H1 (cell line): ENCODE data around the gene HMOX2. TPM values are rescaled to one million over a fixed set of nuclear protein-coding genes. Genes with fewer than 3 reads are reported as not detected.

ENCODE experiments used
- CTCF ChIA-PET: fragments of 300-600 bp; sonication (Branson Sonifier 250); formaldehyde crosslinking; loops from one replicate; lab custom pipeline; 2021; ENCODE audit not compliant: partially characterized antibody; lab: Charles Lee
- POLR2A ChIA-PET: fragments of 300-600 bp; sonication (Branson Sonifier 250); formaldehyde crosslinking; loops from one replicate; lab custom pipeline; 2021; ENCODE audit warnings: inconsistent platforms; ENCODE audit not compliant: partially characterized antibody; lab: Charles Lee
- DNase-seq, 2 experiments: peaks; one replicate each; pipeline versions ENCODE4 v3.0.0 to v3.0.0-alpha.2; 2010 to 2022; ENCODE audit warnings: low spot score in 2 of 2, low read depth in 1 of 2, mixed read lengths in 1 of 2
- FAIRE-seq: peaks from 2 replicates; lab custom pipeline; 2011; peaks lifted over from hg19 to GRCh38; lab: Jason Lieb, UNC
- H2AFZ ChIP-seq: 2 replicates; pipeline ENCODE4 v1.8.1; 2012; ENCODE audit warnings: low read length, inconsistent platforms
- H2AK5ac ChIP-seq: 2 replicates; pipeline ENCODE4 v1.6.1; 2013; ENCODE audit warnings: low read depth, low read length
- H2BK120ac ChIP-seq: replicated peaks from 2 replicates; pipeline ENCODE3; 2013; ENCODE audit warnings: low read depth, low read length, inconsistent platforms
- H2BK12ac ChIP-seq: 2 replicates; pipeline ENCODE4 v1.6.1; 2013; ENCODE audit warnings: low read depth, low read length
- H2BK15ac ChIP-seq: 2 replicates; pipeline ENCODE4 v1.6.1; 2013; ENCODE audit warnings: low read length
- H2BK20ac ChIP-seq: 2 replicates; pipeline ENCODE4 v1.6.1; 2013; ENCODE audit warnings: low read length
- H2BK5ac ChIP-seq: 2 replicates; pipeline ENCODE4 v1.6.1; 2013; ENCODE audit warnings: low read depth, low read length
- H3K14ac ChIP-seq: 2 replicates; pipeline ENCODE4 v1.6.1; 2013; ENCODE audit warnings: inconsistent platforms; ENCODE audit not compliant: insufficient read length
- H3K18ac ChIP-seq: 2 replicates; pipeline ENCODE4 v1.6.1; 2013; ENCODE audit warnings: low read length; ENCODE audit errors: extremely low read depth
- H3K23ac ChIP-seq: 2 replicates; pipeline ENCODE4 v1.6.1; 2013; ENCODE audit warnings: inconsistent platforms; ENCODE audit not compliant: insufficient read length
- H3K23me2 ChIP-seq: 2 replicates; pipeline ENCODE4 v1.6.1; 2013; ENCODE audit warnings: low read depth, low read length
- H3K27ac ChIP-seq: 2 replicates; pipeline ENCODE4 v1.6.1; 2011; ENCODE audit warnings: low read depth, low read length, inconsistent platforms
- H3K27me3 ChIP-seq, 4 experiments: replicated peaks in 1 of 4; 1 replicate in 1 of 4; 2 replicates in 3 of 4; pipeline versions ENCODE4 v1.6.1 to v1.8.1; 2011 to 2013; ENCODE audit warnings: low read length in 3 of 4, mild to moderate bottlenecking in 3 of 4, inconsistent platforms in 2 of 4, mixed read lengths in 2 of 4, moderate library complexity in 1 of 4; ENCODE audit not compliant: control insufficient read depth in 3 of 4, insufficient read depth in 3 of 4; ENCODE audit errors: extremely low read depth in 1 of 4
- H3K36me3 ChIP-seq, 4 experiments: 2 replicates each; pipeline versions ENCODE4 v1.6.1 to v1.8.1; 2011 to 2013; ENCODE audit warnings: mild to moderate bottlenecking in 4 of 4, low read length in 3 of 4, moderate library complexity in 2 of 4, control low read depth in 1 of 4, inconsistent platforms in 1 of 4; ENCODE audit not compliant: insufficient read depth in 4 of 4, control insufficient read depth in 2 of 4
- H3K4ac ChIP-seq: replicated peaks from 2 replicates; pipeline ENCODE3; 2013; ENCODE audit warnings: low read length, low read depth, mixed read lengths, inconsistent platforms; ENCODE audit not compliant: insufficient read length
- H3K4me1 ChIP-seq, 4 experiments: replicated peaks in 1 of 4; 1 replicate in 1 of 4; 2 replicates in 3 of 4; pipeline versions ENCODE4 v1.6.1 to v1.8.1; 2011 to 2013; ENCODE audit warnings: low read length in 3 of 4, inconsistent platforms in 2 of 4, mixed read lengths in 1 of 4; ENCODE audit not compliant: insufficient read depth in 4 of 4, control insufficient read depth in 3 of 4
- H3K4me2 ChIP-seq, 2 experiments: 2 replicates each; pipeline versions ENCODE4 v1.6.1 to v1.8.1; 2011 to 2013; ENCODE audit warnings: low read depth in 2 of 2, low read length in 2 of 2, control low read depth in 1 of 2, inconsistent platforms in 1 of 2, mild to moderate bottlenecking in 1 of 2; ENCODE audit not compliant: insufficient read depth in 1 of 2
- H3K4me3 ChIP-seq, 4 experiments: fragments of 200-600, 300-600 bp in 1 of 4; sonication (generic), shearing (Covaris generic), sonication (Bioruptor Twin) in 1 of 4; 2 replicates each; pipeline versions ENCODE4 v1.5.1 to v1.8.1; 2011 to 2016; ENCODE audit warnings: low read length in 4 of 4, low read depth in 3 of 4, control low read depth in 2 of 4, inconsistent platforms in 2 of 4, mild to moderate bottlenecking in 2 of 4, mixed read lengths in 1 of 4, moderate library complexity in 1 of 4; ENCODE audit not compliant: insufficient read depth in 2 of 4; ENCODE audit errors: extremely low read depth in 1 of 4
- H3K56ac ChIP-seq: replicated peaks from 2 replicates; pipeline ENCODE3; 2013; ENCODE audit warnings: low read depth, mild to moderate bottlenecking, mixed read lengths, low read length, inconsistent platforms; ENCODE audit not compliant: insufficient read length
- H3K79me1 ChIP-seq: 2 replicates; pipeline ENCODE4 v1.6.1; 2013; ENCODE audit warnings: low read depth, low read length, control low read depth
- H3K79me2 ChIP-seq, 2 experiments: 2 replicates each; pipeline versions ENCODE4 v1.6.1 to v1.8.1; 2012 to 2013; ENCODE audit warnings: low read length in 2 of 2, mild to moderate bottlenecking in 2 of 2, inconsistent platforms in 1 of 2; ENCODE audit not compliant: insufficient read depth in 2 of 2, control insufficient read depth in 1 of 2
- H3K9ac ChIP-seq, 4 experiments: replicated peaks in 1 of 4; 1 replicate in 1 of 4; 2 replicates in 3 of 4; pipeline versions ENCODE4 v1.6.1 to v1.8.1; 2011 to 2013; ENCODE audit warnings: low read depth in 3 of 4, low read length in 3 of 4, control low read depth in 2 of 4, mild to moderate bottlenecking in 2 of 4, moderate library complexity in 2 of 4, inconsistent platforms in 1 of 4; ENCODE audit errors: extremely low read depth in 1 of 4
- H3K9me3 ChIP-seq, 2 experiments: 2 replicates each; pipeline versions ENCODE4 v1.6.1 to v1.8.1; 2012 to 2013; ENCODE audit warnings: mild to moderate bottlenecking in 2 of 2, moderate library complexity in 2 of 2, control low read depth in 1 of 2, inconsistent platforms in 1 of 2, low read depth in 1 of 2, low read length in 1 of 2, mixed read lengths in 1 of 2; ENCODE audit not compliant: insufficient read depth in 2 of 2
- H4K20me1 ChIP-seq, 2 experiments: replicated peaks in 1 of 2; 2 replicates each; pipeline versions ENCODE3 to v1.8.1; 2011 to 2013; ENCODE audit warnings: inconsistent platforms in 2 of 2, low read length in 2 of 2, mild to moderate bottlenecking in 1 of 2; ENCODE audit not compliant: insufficient read depth in 2 of 2, control insufficient read depth in 1 of 2
- H4K5ac ChIP-seq: 2 replicates; pipeline ENCODE4 v1.6.1; 2013; ENCODE audit warnings: low read length, low read depth, mixed read lengths, inconsistent platforms; ENCODE audit not compliant: insufficient read length
- H4K8ac ChIP-seq: 2 replicates; pipeline ENCODE4 v1.8.0; 2013; ENCODE audit warnings: mild to moderate bottlenecking, moderate library complexity, low read length, inconsistent platforms; ENCODE audit not compliant: insufficient read depth; ENCODE audit errors: extremely low read depth
- H4K91ac ChIP-seq: replicated peaks from 2 replicates; pipeline ENCODE3; 2013; ENCODE audit warnings: low read length, mixed read lengths, inconsistent platforms; ENCODE audit not compliant: insufficient read length
- CBX5 ChIP-seq: fragments of 300-800, 300-1000 bp; sonication (generic); IDR thresholded peaks from 2 replicates; pipeline ENCODE4 v1.7.1; 2016; ENCODE audit warnings: antibody characterized with exemption, low read length, low read depth
- CHD2 ChIP-seq: IDR thresholded peaks from 2 replicates; pipeline ENCODE4 v1.6.1; 2012; ENCODE audit warnings: low read length, improper control_type of control experiment
- EZH2 ChIP-seq: fragments of 200-600 bp; sonication (generic); IDR thresholded peaks from 2 replicates; pipeline ENCODE4 v1.7.1; 2012; ENCODE audit warnings: low read depth, mild to moderate bottlenecking, moderate library complexity, low read length, inconsistent platforms; ENCODE audit not compliant: severe bottlenecking
- FOSL1 ChIP-seq: IDR thresholded peaks from 2 replicates; pipeline ENCODE4 v1.6.1; 2011; ENCODE audit warnings: mild to moderate bottlenecking, low read depth, low read length, moderate library complexity; ENCODE audit not compliant: insufficient read depth
- KDM4A ChIP-seq: IDR thresholded peaks from one replicate; pipeline ENCODE4 v1.7.1; 2012; ENCODE audit warnings: low read depth, mild to moderate bottlenecking, moderate library complexity, low read length, inconsistent platforms; ENCODE audit not compliant: severe bottlenecking
- POU5F1 ChIP-seq: IDR thresholded peaks from 2 replicates; pipeline ENCODE4 v1.6.1; 2011; ENCODE audit warnings: low read depth, mild to moderate bottlenecking, low read length, moderate library complexity
- RBBP5 ChIP-seq: IDR thresholded peaks from 2 replicates; pipeline ENCODE4 v1.7.1; 2012; ENCODE audit warnings: low read depth, mild to moderate bottlenecking, inconsistent platforms, low read length, moderate library complexity, borderline replicate concordance
- SP4 ChIP-seq: IDR thresholded peaks from 2 replicates; pipeline ENCODE4 v1.6.1; 2012; ENCODE audit warnings: low read length, inconsistent platforms
- TAF1 ChIP-seq: IDR thresholded peaks from 2 replicates; pipeline ENCODE4 v1.6.1; 2011; ENCODE audit warnings: mild to moderate bottlenecking, low read depth, low read length
- WGBS, 2 experiments: shearing (Covaris generic) in 1 of 2; methylation state at CpG; one replicate each; pipeline versions ENCODE4 v1.1.6 to v1.1.7; 2013 to 2015; ENCODE audit warnings: low lambda C conversion rate in 2 of 2, mixed read lengths in 2 of 2, inconsistent platforms in 1 of 2, low coverage in 1 of 2, missing lambda C conversion rate in 1 of 2; ENCODE audit not compliant: insufficient replicate concordance in 2 of 2, insufficient coverage in 1 of 2, insufficient read length in 1 of 2; ENCODE audit errors: extremely low coverage in 1 of 2, missing lambda C conversion rate in 1 of 2; 5-methylcytosine and 5-hydroxymethylcytosine counted together
- polyA plus RNA-seq, 7 experiments: library from polyadenylated mRNA; depleted of rRNA in 3 of 7; stranded (reverse) in 5 of 7; unstranded in 2 of 7; fragments of >200 nt in 5 of 7; fragments of 200-250 nt in 2 of 7; gene quantifications; 1 replicate in 5 of 7; 2 replicates in 1 of 7; 4 replicates in 1 of 7; pipeline versions ENCODE4 v1.2.1 to v1.2.3, GENCODE V29; 2011 to 2013; ENCODE audit warnings: missing spikeins in 2 of 7, mixed read lengths in 2 of 7
- total RNA-seq: library from RNA; stranded (reverse); fragmentation: NEBNext Ultra II Directional; extraction: Animal tissue kit (Norgen Biotek cat#: 25700); gene quantifications from 2 replicates; pipeline ENCODE4 v1.2.1, GENCODE V29; 2021
- TF ChIP-seq, protein P1 (sequence below): IDR thresholded peaks from 2 replicates; pipeline ENCODE4 v1.6.1; 2011; ENCODE audit warnings: low read depth, mild to moderate bottlenecking, low read length; ENCODE audit not compliant: insufficient read depth
- TF ChIP-seq, protein P2 (sequence below): IDR thresholded peaks from 2 replicates; pipeline ENCODE4 v1.6.1; 2012; ENCODE audit warnings: inconsistent platforms

The HMOX2 gene
- total and polyA plus RNA-seq, 2 of the 8 experiments (the other 6 are each of a cell fraction or from before 2014, with no cell fraction given), result 36.5 to 48.4 TPM

DNA sequence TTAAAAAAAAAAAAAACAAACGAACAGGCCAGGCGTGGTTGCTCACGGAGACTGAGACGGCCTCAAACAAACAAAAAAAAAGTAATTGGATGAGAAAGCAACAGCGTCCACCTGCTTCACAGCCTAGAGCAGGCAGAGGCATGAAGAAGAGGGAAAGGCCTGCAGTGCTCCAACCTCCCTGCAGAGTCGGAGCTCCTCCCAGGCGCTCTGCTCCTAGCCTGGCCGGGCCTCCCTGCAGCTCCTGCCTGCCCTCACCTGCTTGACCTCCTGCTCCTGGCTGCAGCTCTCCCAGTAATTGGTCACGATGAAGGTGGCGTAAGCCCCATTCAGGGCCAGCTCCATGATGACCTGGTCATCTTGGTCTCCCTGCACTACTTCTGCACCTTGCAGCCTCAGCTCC, 7.2 kb upstream of the HMOX2 start:
- DNase-seq (no peak), FAIRE-seq (no peak)
- Histone ChIP-seq H3K9ac (no peak overlapping the region), H3K4me3 (no peak overlapping the region), H3K18ac (no peak overlapping the region), H2BK20ac (no peak overlapping the region), H2BK120ac (no peak overlapping the region), H3K27ac (no peak overlapping the region), H3K36me3 (peaks cover 8 to 40% (median 30%) of the 10 kb centered on the region in 4 experiments), H4K91ac (no peak overlapping the region), H3K4ac (no peak overlapping the region), H3K9me3 (no peaks in the 10 kb centered on the region), H2BK15ac (no peak overlapping the region), H3K56ac (no peak overlapping the region), H4K8ac (no peak overlapping the region), H3K79me1 (peaks cover 2% of the 10 kb centered on the region; the same call in 1 of the 2 replicates), H3K14ac (no peak overlapping the region), H2AK5ac (no peak overlapping the region), H3K4me1 (peaks cover 0 to 3% (median 0%) of the 10 kb centered on the region in 4 experiments; a peak in 1 of 7 replicates), H3K4me2 (no peak overlapping the region), H3K23me2 (no peaks in the 10 kb centered on the region), H2AFZ (no peak overlapping the region), H3K23ac (no peak overlapping the region), H3K27me3 (no peaks in the 10 kb centered on the region), H2BK5ac (no peak overlapping the region), H2BK12ac (no peak overlapping the region), H4K20me1 (peaks cover 0 to 9% of the 10 kb centered on the region in 2 experiments), H4K5ac (no peak overlapping the region), H3K79me2 (peaks cover 0 to 10% of the 10 kb centered on the region in 2 experiments; a peak in 2 of 4 replicates)
- ChIA-PET CTCF (interaction anchor here (0.7 kb wide), 1 partner anchor 155 kb away, joined by 5 read pairs; the partner anchor contains the start of gene MGRN1), POLR2A (interaction anchor here (0.6 to 14.4 kb wide), 2 partner anchors 15 to 311 kb away, joined by 3 to 257 read pairs; no protein-coding TSS in a partner anchor)
- TF ChIP-seq EZH2, result no peak
- TF ChIP-seq, protein P1, sequence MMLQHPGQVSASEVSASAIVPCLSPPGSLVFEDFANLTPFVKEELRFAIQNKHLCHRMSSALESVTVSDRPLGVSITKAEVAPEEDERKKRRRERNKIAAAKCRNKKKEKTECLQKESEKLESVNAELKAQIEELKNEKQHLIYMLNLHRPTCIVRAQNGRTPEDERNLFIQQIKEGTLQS, result no peak
- TF ChIP-seq, protein P2, sequence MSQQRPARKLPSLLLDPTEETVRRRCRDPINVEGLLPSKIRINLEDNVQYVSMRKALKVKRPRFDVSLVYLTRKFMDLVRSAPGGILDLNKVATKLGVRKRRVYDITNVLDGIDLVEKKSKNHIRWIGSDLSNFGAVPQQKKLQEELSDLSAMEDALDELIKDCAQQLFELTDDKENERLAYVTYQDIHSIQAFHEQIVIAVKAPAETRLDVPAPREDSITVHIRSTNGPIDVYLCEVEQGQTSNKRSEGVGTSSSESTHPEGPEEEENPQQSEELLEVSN, result no peak
- no peak for TF ChIP-seq FOSL1
- TF ChIP-seq CBX5, result no peak
- TF ChIP-seq CHD2, result no peak
- TF ChIP-seq POU5F1, result no peak
- no peak for TF ChIP-seq SP4
- no peak for TF ChIP-seq RBBP5
- no peak for TF ChIP-seq KDM4A
- TF ChIP-seq TAF1, result no peak
- WGBS, 2 experiments, result 93% methylated on average over 8 of the region's 10 CpGs; no CpG with 5 or more reads in 1 of the 2 experiments
